22Rv1 (cell line): ENCODE measurements around the gene SENP8.

Source experiments
- H3K27ac ChIP-seq: fragments of 450-650 bp; 2 replicates; pipeline ENCODE4 v1.5.1; 2017
- CTCF ChIP-seq: fragments of 450-650 bp; IDR thresholded peaks from 2 replicates; pipeline ENCODE4 v1.5.1; 2017; ENCODE audit warnings: mild to moderate bottlenecking
- ZFX ChIP-seq: fragments of 450-650 bp; IDR thresholded peaks from 2 replicates; pipeline ENCODE4 v1.6.1; 2017; ENCODE audit warnings: antibody characterized with exemption, borderline replicate concordance

The SENP8 gene

GRCh38 chr15:72183781-72184164 is 65.6 kb downstream of the SENP8 start:
- TF ChIP-seq ZFX (no peak), CTCF (no peak)
- no peak overlapping the region for H3K27ac ChIP-seq

GRCh38 chr15:72184165-72184811 is 66.1 kb downstream of the SENP8 start:
- H3K27ac ChIP-seq, result no peak overlapping the region
- TF ChIP-seq ZFX (no peak), CTCF (no peak)

GRCh38 chr15:72189250-72189902 is 71.2 kb downstream of the SENP8 start:
- H3K27ac ChIP-seq, result no peak overlapping the region
- TF ChIP-seq ZFX, result no peak
- TF ChIP-seq CTCF, result no peak

- no peak overlapping the region for H3K27ac ChIP-seq
Measured at GRCh38 chr15:72192416-72192815, 74.2 kb downstream of the SENP8 start.

More at GRCh38 chr15:72192416-72192815, 74.2 kb downstream of the SENP8 start:
- TF ChIP-seq ZFX (no peak), CTCF (no peak)
